IMR-90 (cell line): Measurements from ENCODE around the gene YJEFN3. TPM values are rescaled to one million over a fixed set of nuclear protein-coding genes. Genes with fewer than 3 reads are reported as not detected.

Source experiments
- ATAC-seq: fragments of 200-7000 bp; cut with Tn5 transposase; 2 replicates; pipeline ENCODE4 v1.9.1; 2020; ENCODE audit warnings: low read depth, mild to moderate bottlenecking, moderate library complexity
- BruUV-seq: library from RNA; stranded (reverse); fragments of 400-500 nt; replicated peaks from 2 replicates; lab custom pipeline; 2021; lab: Mats Ljungman, UMichigan
- CTCF ChIA-PET: fragments of 300-600 bp; formaldehyde crosslinking; extraction: SDS; loops from one replicate; lab custom pipeline; 2021; ENCODE audit warnings: antibody characterized with exemption; lab: Yijun Ruan, JAX
- POLR2A ChIA-PET: fragments of 300-600 bp; sonication (Branson Sonifier 250); formaldehyde crosslinking; loops from one replicate; lab custom pipeline; 2022; ENCODE audit warnings: antibody characterized with exemption; ENCODE audit not compliant: unreplicated experiment; lab: Charles Lee
- DNase-seq: peaks from one replicate; pipeline ENCODE4 v3.0.0; 2013
- H2AFZ ChIP-seq: replicated peaks from 2 replicates; pipeline ENCODE3; 2013; ENCODE audit warnings: low read length, mild to moderate bottlenecking; ENCODE audit not compliant: poor library complexity
- H2AK5ac ChIP-seq: 2 replicates; pipeline ENCODE4 v1.6.1; 2013; ENCODE audit warnings: low read depth, low read length, inconsistent platforms
- H2AK9ac ChIP-seq: replicated peaks from 2 replicates; pipeline ENCODE3; 2013; ENCODE audit warnings: mild to moderate bottlenecking, low read depth, low read length, moderate library complexity; ENCODE audit not compliant: poor library complexity
- H2BK120ac ChIP-seq: 2 replicates; pipeline ENCODE4 v1.6.1; 2013; ENCODE audit warnings: low read depth, low read length, inconsistent platforms
- H2BK15ac ChIP-seq: 3 replicates; pipeline ENCODE4 v1.6.1; 2013; ENCODE audit warnings: low read depth, low read length, inconsistent platforms
- H2BK20ac ChIP-seq: 2 replicates; pipeline ENCODE4 v1.6.1; 2013; ENCODE audit warnings: low read depth, mild to moderate bottlenecking, inconsistent platforms, low read length, moderate library complexity
- H2BK5ac ChIP-seq: 2 replicates; pipeline ENCODE4 v1.6.1; 2013; ENCODE audit warnings: mild to moderate bottlenecking, low read depth, low read length, inconsistent platforms; ENCODE audit not compliant: poor library complexity, severe bottlenecking
- H3K14ac ChIP-seq: replicated peaks from 2 replicates; pipeline ENCODE4 v1.6.1; 2013; ENCODE audit warnings: low read depth, low read length, inconsistent platforms
- H3K18ac ChIP-seq: 2 replicates; pipeline ENCODE4 v1.6.1; 2013; ENCODE audit warnings: low read depth, low read length, control low read depth
- H3K23ac ChIP-seq: 2 replicates; pipeline ENCODE4 v1.6.1; 2013; ENCODE audit warnings: low read depth, low read length, inconsistent platforms
- H3K27ac ChIP-seq: 2 replicates; pipeline ENCODE4 v1.5.1; 2013; ENCODE audit warnings: mild to moderate bottlenecking, control low read depth, low read length; ENCODE audit not compliant: insufficient read depth
- H3K27me3 ChIP-seq: 2 replicates; pipeline ENCODE4 v1.6.1; 2013; ENCODE audit warnings: low read length; ENCODE audit not compliant: control insufficient read depth, insufficient read depth
- H3K36me3 ChIP-seq: 2 replicates; pipeline ENCODE4 v1.6.1; 2013; ENCODE audit warnings: low read length, mixed read lengths; ENCODE audit not compliant: control insufficient read depth, insufficient read depth
- H3K4ac ChIP-seq: 2 replicates; pipeline ENCODE4 v1.6.1; 2013; ENCODE audit warnings: low read depth, low read length, inconsistent platforms
- H3K4me1 ChIP-seq: 2 replicates; pipeline ENCODE4 v1.6.1; 2013; ENCODE audit warnings: low read length, mixed read lengths; ENCODE audit not compliant: control insufficient read depth, insufficient read depth
- H3K4me2 ChIP-seq: 2 replicates; pipeline ENCODE4 v1.6.1; 2013; ENCODE audit warnings: low read depth, mild to moderate bottlenecking, control low read depth, low read length, moderate library complexity
- H3K4me3 ChIP-seq: 2 replicates; pipeline ENCODE4 v1.5.1; 2013; ENCODE audit warnings: low read depth, mild to moderate bottlenecking, control low read depth, low read length, moderate library complexity; ENCODE audit not compliant: insufficient read depth
- H3K56ac ChIP-seq: 2 replicates; pipeline ENCODE4 v1.6.1; 2013; ENCODE audit warnings: low read length, inconsistent platforms; ENCODE audit not compliant: insufficient read depth; ENCODE audit errors: extremely low read depth
- H3K79me1 ChIP-seq, 2 experiments: 2 replicates each; pipeline ENCODE4 v1.6.1; 2013; ENCODE audit warnings: low read length in 2 of 2, inconsistent platforms in 1 of 2, low read depth in 1 of 2
- H3K9ac ChIP-seq: 2 replicates; pipeline ENCODE4 v1.6.1; 2013; ENCODE audit warnings: low read depth, low read length, control low read depth
- H3K9me1 ChIP-seq: 2 replicates; pipeline ENCODE4 v1.6.1; 2013; ENCODE audit warnings: low read length, inconsistent platforms; ENCODE audit not compliant: insufficient read depth
- H3K9me3 ChIP-seq: 2 replicates; pipeline ENCODE4 v1.6.1; 2013; ENCODE audit warnings: low read length; ENCODE audit not compliant: control insufficient read depth, insufficient read depth
- H4K20me1 ChIP-seq: 2 replicates; pipeline ENCODE4 v1.6.1; 2013; ENCODE audit warnings: low read length, inconsistent platforms; ENCODE audit not compliant: insufficient read depth
- H4K5ac ChIP-seq: 2 replicates; pipeline ENCODE4 v1.6.1; 2013; ENCODE audit warnings: mild to moderate bottlenecking, low read depth, low read length, control low read depth
- H4K8ac ChIP-seq, 2 experiments: 2 replicates each; pipeline ENCODE4 v1.6.1; 2013; ENCODE audit warnings: low read depth in 2 of 2, low read length in 2 of 2, control low read depth in 1 of 2, inconsistent platforms in 1 of 2
- H4K91ac ChIP-seq: 2 replicates; pipeline ENCODE4 v1.6.1; 2013; ENCODE audit warnings: low read depth, low read length, inconsistent platforms; ENCODE audit not compliant: insufficient read depth
- CEBPB ChIP-seq: IDR thresholded peaks from 2 replicates; pipeline ENCODE4 v1.6.1; 2012; ENCODE audit warnings: low read depth, low read length, improper control_type of control experiment
- CTCF ChIP-seq: conservative IDR thresholded peaks from 2 replicates; pipeline ENCODE4 v1.5.1; 2012; ENCODE audit warnings: mild to moderate bottlenecking, low read depth, low read length, improper control_type of control experiment
- MAFK ChIP-seq: IDR thresholded peaks from 2 replicates; pipeline ENCODE4 v1.6.1; 2012; ENCODE audit warnings: low read depth, low read length, improper control_type of control experiment
- MXI1 ChIP-seq: IDR thresholded peaks from 2 replicates; pipeline ENCODE4 v1.6.1; 2012; ENCODE audit warnings: low read depth, mild to moderate bottlenecking, low read length, moderate library complexity, borderline replicate concordance
- NFE2L2 ChIP-seq: fragments of 150-350 bp; IDR thresholded peaks from 2 replicates; pipeline ENCODE4 v1.6.1; 2016; ENCODE audit warnings: low read depth, mild to moderate bottlenecking, low read length
- RAD21 ChIP-seq: IDR thresholded peaks from 2 replicates; pipeline ENCODE4 v1.6.1; 2012; ENCODE audit warnings: low read length, improper control_type of control experiment
- RCOR1 ChIP-seq: IDR thresholded peaks from 2 replicates; pipeline ENCODE4 v1.6.1; 2012; ENCODE audit warnings: mild to moderate bottlenecking, low read length, improper control_type of control experiment; ENCODE audit not compliant: insufficient replicate concordance
- RFX5 ChIP-seq: IDR thresholded peaks from 2 replicates; pipeline ENCODE4 v1.8.0; 2012; ENCODE audit warnings: low read depth, mild to moderate bottlenecking, low read length, moderate library complexity
- SMC3 ChIP-seq: fragments of 150-350 bp; IDR thresholded peaks from 2 replicates; pipeline ENCODE4 v1.6.1; 2016; ENCODE audit warnings: low read depth, mild to moderate bottlenecking, antibody characterized with exemption, low read length, moderate library complexity
- WGBS, 2 experiments: methylation state at CpG; one replicate each; pipeline versions ENCODE4 v1.1.5 to v1.1.7; 2013; ENCODE audit warnings: missing lambda C conversion rate in 2 of 2; ENCODE audit not compliant: insufficient read length in 1 of 2; ENCODE audit errors: extremely low coverage in 2 of 2; 5-methylcytosine and 5-hydroxymethylcytosine counted together
- dilution Hi-C: fragments of 300-500 bp; cut with HindIII; formaldehyde crosslinking; loops from one replicate; pipeline ENCODE4 v1.14.3; 2018; ENCODE audit warnings: low sequenced_read_pairs; ENCODE audit not compliant: unreplicated experiment
- in situ Hi-C: fragments of 300-500 bp; cut with MboI; formaldehyde crosslinking; loops from 3 replicates; pipeline ENCODE4 v1.14.3; 2019; ENCODE audit warnings: low sequenced_read_pairs, inconsistent platforms, mixed read lengths
- intact Hi-C: fragments of 100-400 bp; cut with micrococcal nuclease; formaldehyde crosslinking; loops from 2 replicates; pipeline ENCODE4 v1.10.0; 2022
- polyA plus RNA-seq, 3 experiments: library from polyadenylated mRNA; depleted of rRNA; stranded (reverse); fragments of >200 nt; gene quantifications; 2 replicates each; pipeline ENCODE4 v1.2.3, GENCODE V29; 2012; ENCODE audit warnings: low replicate concordance in 1 of 3
- total RNA-seq: library from RNA; depleted of rRNA; stranded (reverse); fragments of >200 nt; gene quantifications from 2 replicates; pipeline ENCODE4 v1.2.3, GENCODE V29; 2012

Gene YJEFN3
- total and polyA plus RNA-seq, 2 of the 4 experiments (the other 2 are of a cell fraction): 0.72 to 4.0 TPM

GRCh38 chr19:19493841-19494546 is 34.7 kb upstream of the YJEFN3 start:
- H3K4me1 ChIP-seq: peaks cover 13% of the 10 kb centered on the region
- peaks cover 23 to 70% of the 10 kb centered on the region in 2 experiments for H3K79me1 ChIP-seq
- ChIA-PET POLR2A (no interaction called here), CTCF (no interaction called here)
- no peak overlapping the region for H3K9ac ChIP-seq
- no peak overlapping the region for H4K5ac ChIP-seq
- dilution Hi-C loops (no loop called here), in situ Hi-C loops (loop anchor here (5.0 kb wide), 1 partner anchor 127 kb away; no protein-coding TSS in a partner anchor), intact Hi-C loops (no loop called here)
- H2AK9ac ChIP-seq: no peak overlapping the region
- no peak overlapping the region for H3K27ac ChIP-seq
- no peak overlapping the region for H4K8ac ChIP-seq
- H4K91ac ChIP-seq: no peak overlapping the region
- H2AK5ac ChIP-seq: no peak overlapping the region
- peaks cover 54% of the 10 kb centered on the region for H3K36me3 ChIP-seq
- 94% methylated on average over 8 of the region's 15 CpGs; no CpG with 5 or more reads in 1 of the 2 experiments for WGBS, 2 experiments
- no TSS peak for BruUV-seq
- DNase-seq (no peak), ATAC-seq (no peak)
- no peak overlapping the region for H3K18ac ChIP-seq
- H3K14ac ChIP-seq: no peak overlapping the region
- no peak overlapping the region for H2BK20ac ChIP-seq
- H3K56ac ChIP-seq: no peak overlapping the region
- H3K9me3 ChIP-seq: no peaks in the 10 kb centered on the region
- H3K4me3 ChIP-seq: no peak overlapping the region
- H2BK5ac ChIP-seq: no peak overlapping the region
- no peak overlapping the region for H2BK120ac ChIP-seq
- TF ChIP-seq RFX5: no peak
- no peak for TF ChIP-seq CTCF
- no peak for TF ChIP-seq SMC3
- no peak for TF ChIP-seq MAFK
- TF ChIP-seq NFE2L2: no peak
- TF ChIP-seq MXI1: no peak
- no peak for TF ChIP-seq RCOR1
- no peak for TF ChIP-seq CEBPB
- no peak for TF ChIP-seq RAD21
- H3K4me2 ChIP-seq: no peak overlapping the region
- no peak overlapping the region for H3K4ac ChIP-seq
- H2AFZ ChIP-seq: no peak overlapping the region
- H4K20me1 ChIP-seq: peaks cover 6% of the 10 kb centered on the region
- no peak overlapping the region for H3K23ac ChIP-seq
- no peaks in the 10 kb centered on the region for H3K27me3 ChIP-seq
- 0 out of 2 replicates have a peak, but pooled peaks cover 4% of the 10 kb centered on the region for H3K9me1 ChIP-seq
- no peak overlapping the region for H2BK15ac ChIP-seq
